Fibroblast of lung (primary cell): ENCODE data around the gene NDUFA11. TPM values are rescaled to one million over a fixed set of nuclear protein-coding genes. Genes with fewer than 3 reads are reported as not detected.
A peak's percentile ranks its signal among the peaks of the same experiment; 100 is the strongest.
"Not testable (repeated sequence)": the region's sequence is repeated elsewhere in the genome, so short reads cannot be mapped to it uniquely, and the experiment has no call there.

ENCODE experiments used
- DNase-seq, 2 donors: peaks; one replicate each; pipeline versions ENCODE4 v3.0.0 to v3.0.0-alpha.2; 2010; ENCODE audit warnings: low read depth in 2 of 2
- H2AFZ ChIP-seq: 2 replicates; pipeline ENCODE4 v1.5.1; 2012; ENCODE audit warnings: low read length, control low read depth, inconsistent platforms
- H3K27ac ChIP-seq: 2 replicates; pipeline ENCODE4 v1.5.1; 2011; ENCODE audit warnings: low read length, control low read depth; ENCODE audit not compliant: insufficient read depth
- H3K27me3 ChIP-seq: 2 replicates; pipeline ENCODE4 v1.5.1; 2011; ENCODE audit warnings: mild to moderate bottlenecking, low read length; ENCODE audit not compliant: control insufficient read depth, insufficient read depth
- H3K36me3 ChIP-seq: 2 replicates; pipeline ENCODE4 v1.5.1; 2011; ENCODE audit warnings: low read length; ENCODE audit not compliant: control insufficient read depth, insufficient read depth
- H3K4me1 ChIP-seq: 2 replicates; pipeline ENCODE4 v1.5.1; 2011; ENCODE audit warnings: low read length; ENCODE audit not compliant: control insufficient read depth, insufficient read depth; ENCODE audit errors: extremely low read depth
- H3K4me2 ChIP-seq: 2 replicates; pipeline ENCODE4 v1.5.1; 2011; ENCODE audit warnings: low read length, control low read depth; ENCODE audit not compliant: insufficient read depth; ENCODE audit errors: extremely low read depth
- H3K4me3 ChIP-seq, 4 experiments: fragments of 200-600 bp in 1 of 4; sonication (generic) in 1 of 4; replicated peaks in 1 of 4; 2 replicates each; pipeline ENCODE4 v1.5.1; 2011 to 2016; ENCODE audit warnings: low read length in 4 of 4, low read depth in 3 of 4, mild to moderate bottlenecking in 3 of 4, control low read depth in 2 of 4, inconsistent platforms in 1 of 4, mixed read lengths in 1 of 4; ENCODE audit not compliant: insufficient read depth in 1 of 4; ENCODE audit errors: control extremely low read depth in 1 of 4
- H3K79me2 ChIP-seq: 2 replicates; pipeline ENCODE4 v1.5.1; 2012; ENCODE audit warnings: mild to moderate bottlenecking, low read length, inconsistent platforms; ENCODE audit not compliant: control insufficient read depth, insufficient read depth
- H3K9ac ChIP-seq: 2 replicates; pipeline ENCODE4 v1.5.1; 2011; ENCODE audit warnings: mild to moderate bottlenecking, low read length, control low read depth; ENCODE audit not compliant: insufficient read depth
- H3K9me3 ChIP-seq: 2 replicates; pipeline ENCODE4 v1.5.1; 2012; ENCODE audit warnings: low read depth, low read length; ENCODE audit not compliant: control insufficient read depth, insufficient read depth
- H4K20me1 ChIP-seq: 2 replicates; pipeline ENCODE4 v1.5.1; 2011; ENCODE audit warnings: low read length; ENCODE audit not compliant: control insufficient read depth, insufficient read depth; ENCODE audit errors: extremely low read depth
- EZH2 ChIP-seq: IDR thresholded peaks from 2 replicates; pipeline ENCODE4 v1.5.1; 2012; ENCODE audit warnings: low read length, control low read depth, mild to moderate bottlenecking; ENCODE audit errors: missing control alignments
- polyA plus RNA-seq, 2 donors: library from polyadenylated mRNA; depleted of rRNA in 1 of 2; stranded (reverse) in 1 of 2; unstranded in 1 of 2; fragments of >200 nt; gene quantifications; 2 replicates each; pipeline ENCODE4 v1.2.1, GENCODE V29; 2011 to 2012; ENCODE audit warnings: missing spikeins in 1 of 2
- total RNA-seq: library from RNA; depleted of rRNA; stranded (reverse); fragments of >200 nt; gene quantifications from 2 replicates; pipeline ENCODE4 v1.2.1, GENCODE V29; 2014
- TF ChIP-seq, protein P1 (sequence below), 2 donors: IDR thresholded peaks in 1 of 2; conservative IDR thresholded peaks in 1 of 2; 1 replicate in 1 of 2; 2 replicates in 1 of 2; pipeline ENCODE4 v1.5.1; 2011 to 2012; ENCODE audit warnings: low read length in 2 of 2, control low read depth in 1 of 2, inconsistent platforms in 1 of 2, low read depth in 1 of 2, mild to moderate bottlenecking in 1 of 2

NDUFA11 gene
- total and polyA plus RNA-seq, 2 donors (not counting 1 experiment from before 2014, with no cell fraction given) = 212 to 271 TPM

DNA sequence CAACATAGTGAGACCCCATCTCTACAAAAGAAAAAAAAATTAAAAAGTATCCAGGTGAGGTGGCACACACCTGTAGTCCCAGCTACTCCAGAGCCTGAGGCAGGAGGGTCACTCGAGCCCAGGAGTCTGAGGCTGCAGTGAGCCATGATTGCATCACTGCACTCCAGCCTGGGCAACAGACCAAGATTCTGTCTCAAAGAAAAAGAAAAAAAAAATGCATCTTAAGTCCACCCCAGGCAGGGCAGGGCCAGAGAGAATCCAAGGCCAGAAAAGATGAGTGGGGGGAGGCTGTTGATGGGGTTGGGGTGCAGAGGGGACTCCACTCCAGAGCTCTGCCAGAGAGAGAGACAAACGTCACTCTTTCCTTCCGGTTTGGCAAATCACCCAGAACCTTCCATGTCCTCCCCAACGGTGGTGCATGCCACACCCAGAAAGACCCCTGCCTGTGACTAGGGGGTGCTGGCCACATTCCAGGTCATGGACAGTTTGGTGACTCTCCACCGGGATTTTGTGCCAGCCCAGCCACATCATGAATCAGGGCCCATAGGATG lies 52.8 kb downstream of the NDUFA11 start:
- peak; percentile 61 to 71 for DNase-seq
- H4K20me1 ChIP-seq = no peaks in the 10 kb centered on the region
- no peaks in the 10 kb centered on the region for H3K79me2 ChIP-seq
- no peaks in the 10 kb centered on the region for H3K36me3 ChIP-seq
- no peak overlapping the region for H2AFZ ChIP-seq
- no peak overlapping the region for H3K27ac ChIP-seq
- no peaks in the 10 kb centered on the region for H3K4me1 ChIP-seq
- no peak overlapping the region for H3K4me3 ChIP-seq
- H3K27me3 ChIP-seq = peaks cover 5% of the 10 kb centered on the region
- no peak overlapping the region for H3K4me2 ChIP-seq
- no peaks in the 10 kb centered on the region for H3K9me3 ChIP-seq
- TF ChIP-seq EZH2 = no peak
- TF ChIP-seq, protein P1, sequence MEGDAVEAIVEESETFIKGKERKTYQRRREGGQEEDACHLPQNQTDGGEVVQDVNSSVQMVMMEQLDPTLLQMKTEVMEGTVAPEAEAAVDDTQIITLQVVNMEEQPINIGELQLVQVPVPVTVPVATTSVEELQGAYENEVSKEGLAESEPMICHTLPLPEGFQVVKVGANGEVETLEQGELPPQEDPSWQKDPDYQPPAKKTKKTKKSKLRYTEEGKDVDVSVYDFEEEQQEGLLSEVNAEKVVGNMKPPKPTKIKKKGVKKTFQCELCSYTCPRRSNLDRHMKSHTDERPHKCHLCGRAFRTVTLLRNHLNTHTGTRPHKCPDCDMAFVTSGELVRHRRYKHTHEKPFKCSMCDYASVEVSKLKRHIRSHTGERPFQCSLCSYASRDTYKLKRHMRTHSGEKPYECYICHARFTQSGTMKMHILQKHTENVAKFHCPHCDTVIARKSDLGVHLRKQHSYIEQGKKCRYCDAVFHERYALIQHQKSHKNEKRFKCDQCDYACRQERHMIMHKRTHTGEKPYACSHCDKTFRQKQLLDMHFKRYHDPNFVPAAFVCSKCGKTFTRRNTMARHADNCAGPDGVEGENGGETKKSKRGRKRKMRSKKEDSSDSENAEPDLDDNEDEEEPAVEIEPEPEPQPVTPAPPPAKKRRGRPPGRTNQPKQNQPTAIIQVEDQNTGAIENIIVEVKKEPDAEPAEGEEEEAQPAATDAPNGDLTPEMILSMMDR (conservative IDR thresholded peaks at IDR 0.05 in 1 of 2, IDR thresholded peaks at IDR 0.05 in 1 of 2; ENCODE audit: low read depth in 1 of 2, low read length in 2 of 2) = no peak
- H3K9ac ChIP-seq = no peak overlapping the region

DNA sequence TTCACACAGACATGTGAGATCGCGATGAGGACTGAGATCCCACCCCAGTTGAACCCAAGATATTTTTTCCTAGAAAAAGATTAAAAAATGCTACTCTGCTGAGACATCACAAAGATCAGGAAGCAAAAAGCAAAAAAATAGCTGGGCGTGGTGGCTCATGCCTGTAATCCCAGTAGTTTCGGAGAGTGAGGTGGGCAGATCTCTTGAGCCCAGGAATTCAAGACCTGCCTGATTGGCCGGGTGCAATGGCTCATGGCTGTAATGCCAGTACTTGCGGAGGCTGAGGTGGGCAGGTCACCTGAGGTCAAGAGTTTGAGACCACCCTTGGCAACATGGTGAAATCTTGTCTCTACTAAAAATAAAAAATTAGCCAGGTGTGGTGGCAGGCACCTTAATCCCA lies 53.4 kb downstream of the NDUFA11 start:
- TF ChIP-seq, protein P1 (conservative IDR thresholded peaks at IDR 0.05 in 1 of 2, IDR thresholded peaks at IDR 0.05 in 1 of 2; ENCODE audit: low read depth in 1 of 2, low read length in 2 of 2) = no peak
- TF ChIP-seq EZH2 = no peak
- Histone ChIP-seq H3K4me3 (no peak overlapping the region), H3K4me2 (no peak overlapping the region)

DNA sequence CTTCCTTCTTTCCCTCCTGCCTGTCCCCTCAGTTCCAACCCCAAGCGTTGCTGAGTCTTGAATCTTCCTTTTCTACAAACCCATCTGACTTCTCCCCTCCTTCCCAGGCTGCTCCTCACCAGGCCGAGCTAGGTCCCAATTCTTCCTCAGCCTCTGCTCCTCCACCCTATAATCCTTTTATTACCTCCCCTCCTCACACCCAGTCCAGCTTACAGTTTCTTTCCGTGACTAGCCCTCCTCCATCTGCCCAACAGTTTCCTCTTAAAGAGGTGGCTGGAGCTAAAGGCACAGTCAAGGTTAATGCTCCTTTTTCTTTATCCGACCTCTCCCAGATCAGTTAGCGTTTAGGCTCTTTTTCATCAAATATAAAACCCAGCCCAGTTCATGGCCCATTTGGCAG lies 55.0 kb downstream of the NDUFA11 start:
- not testable (repeated sequence) for H3K4me1 ChIP-seq, DNase-seq, H3K27me3 ChIP-seq, H3K36me3 ChIP-seq, H4K20me1 ChIP-seq, H2AFZ ChIP-seq, H3K27ac ChIP-seq, H3K79me2 ChIP-seq, H3K9me3 ChIP-seq, H3K4me3 ChIP-seq, H3K4me2 ChIP-seq, H3K9ac ChIP-seq

More for the DNA sequence above, 53.4 kb downstream of the NDUFA11 start:
- no peaks in the 10 kb centered on the region for H3K79me2 ChIP-seq
- H3K36me3 ChIP-seq = no peaks in the 10 kb centered on the region
- no peaks in the 10 kb centered on the region for H3K4me1 ChIP-seq
- DNase-seq = no peak
- no peak overlapping the region for H2AFZ ChIP-seq
- no peak overlapping the region for H3K27ac ChIP-seq
- H3K9me3 ChIP-seq = no peaks in the 10 kb centered on the region
- H3K9ac ChIP-seq = no peak overlapping the region
- H3K27me3 ChIP-seq = peaks cover 5% of the 10 kb centered on the region
- no peaks in the 10 kb centered on the region for H4K20me1 ChIP-seq

DNA sequence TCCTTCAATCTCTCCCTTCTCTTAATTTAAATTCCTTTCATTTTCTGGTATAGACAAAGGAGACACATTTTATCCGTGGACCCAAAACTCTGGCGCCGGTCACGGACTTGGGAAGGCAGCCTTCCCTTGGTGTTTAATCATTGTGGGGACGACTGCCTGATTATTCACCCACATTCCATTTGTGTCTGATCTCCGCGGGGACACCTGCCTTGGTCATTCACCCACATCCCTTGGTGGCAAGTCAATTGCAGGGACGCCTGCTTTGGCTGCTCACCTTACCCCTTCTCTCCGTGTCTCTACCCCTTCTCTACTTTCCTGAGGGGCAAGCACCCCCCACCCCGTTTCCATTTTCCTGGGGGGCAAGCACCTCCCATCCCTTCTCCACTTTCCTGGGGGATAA lies 55.7 kb downstream of the NDUFA11 start:
- not testable (repeated sequence) for H3K79me2 ChIP-seq, H3K4me3 ChIP-seq, H3K27ac ChIP-seq, H3K9ac ChIP-seq, H3K27me3 ChIP-seq, H3K4me1 ChIP-seq, H2AFZ ChIP-seq, H3K9me3 ChIP-seq, H3K36me3 ChIP-seq, H3K4me2 ChIP-seq, H4K20me1 ChIP-seq, DNase-seq
